ENCODE data around the gene EVA1A. TPM values are rescaled to one million over a fixed set of nuclear protein-coding genes. Genes with fewer than 3 reads are reported as not detected.

The EVA1A gene
- total RNA-seq, 1 experiment from 2014 or later, result 0.68 TPM

DNA sequence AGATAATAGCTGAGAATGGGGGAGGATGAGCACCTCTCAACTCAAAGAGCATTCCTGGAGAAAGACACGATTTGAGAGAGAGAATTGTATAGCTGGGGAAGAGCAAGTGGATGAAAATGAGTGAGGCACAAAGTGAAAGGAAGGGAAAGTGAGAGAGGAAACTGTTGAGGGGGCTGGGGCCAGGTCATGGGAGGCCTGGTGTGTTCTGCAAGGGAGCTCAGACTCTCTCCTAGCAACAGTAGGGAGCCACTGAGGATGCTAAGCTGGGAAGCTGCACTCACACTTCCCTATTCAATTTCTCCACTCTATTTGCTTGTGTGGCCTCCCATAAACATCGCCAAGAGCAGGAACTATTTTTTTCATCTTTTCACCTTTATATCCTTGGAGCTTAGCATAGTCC is 14.8 kb downstream of the EVA1A start:
- Histone ChIP-seq H3K9ac (ENCODE audit: extremely low read depth, insufficient read length, low read length) (no peak overlapping the region), H3K79me1 (ENCODE audit: insufficient read depth, low read depth, low read length, poor library complexity, severe bottlenecking) (no peaks in the 10 kb centered on the region), H4K8ac (replicated peaks; ENCODE audit: insufficient read length, low read depth, low read length) (no peak overlapping the region), H3K27me3 (ENCODE audit: insufficient read depth, low read length) (no peaks in the 10 kb centered on the region), H3K9me3 (ENCODE audit: control insufficient read depth, low read depth, low read length) (no peaks in the 10 kb centered on the region), H3K79me2 (ENCODE audit: insufficient read depth, low read length) (no peaks in the 10 kb centered on the region), H3K56ac (ENCODE audit: insufficient read length, low read depth, low read length) (no peak overlapping the region), H4K91ac (ENCODE audit: insufficient read length, low read depth, low read length) (no peak overlapping the region), H3K18ac (ENCODE audit: insufficient read length, low read depth, low read length) (no peak overlapping the region), H2AK5ac (ENCODE audit: insufficient read length, low read length) (no peak overlapping the region), H4K5ac (ENCODE audit: insufficient read length, low read depth, low read length) (no peak overlapping the region), H3K4me2 (ENCODE audit: insufficient read depth, insufficient read length, low read length) (no peak overlapping the region), H2BK120ac (ENCODE audit: low read depth, low read length, poor library complexity, severe bottlenecking) (no peak overlapping the region), H4K20me1 (ENCODE audit: control insufficient read depth, insufficient read depth, insufficient read length) (no peaks in the 10 kb centered on the region), H2BK12ac (ENCODE audit: insufficient read length, low read depth, low read length) (no peak overlapping the region), H2BK20ac (ENCODE audit: low read depth, low read length, poor library complexity, severe bottlenecking) (no peak overlapping the region), H3K4ac (ENCODE audit: low read depth, low read length) (no peak overlapping the region), H3K27ac (ENCODE audit: insufficient read length, low read depth, low read length) (no peak overlapping the region), H3K4me1 (ENCODE audit: insufficient read depth, low read length) (0 out of 2 replicates have a peak, but pooled peaks cover 2% of the 10 kb centered on the region), H3K14ac (ENCODE audit: insufficient read depth, low read length) (no peak overlapping the region), H3K23me2 (ENCODE audit: insufficient read length, low read depth, low read length, poor library complexity, severe bottlenecking) (no peaks in the 10 kb centered on the region), H2AFZ (ENCODE audit: low read length) (no peak overlapping the region), H3T11ph (ENCODE audit: low read length) (no peak overlapping the region), H2BK15ac (ENCODE audit: low read depth, low read length) (no peak overlapping the region), H3K23ac (ENCODE audit: insufficient read length, low read depth, low read length) (no peak overlapping the region), H2BK5ac (ENCODE audit: insufficient read length, low read length) (no peak overlapping the region)
- Mint-ChIP-seq H3K9me3 (peaks cover 0 to 2% of the 10 kb centered on the region in 2 experiments; a peak in 2 of 5 replicates), H3K36me3 (ENCODE audit: insufficient read depth in 1 of 3, low read depth in 3 of 3) (peaks cover 0 to 10% (median 8%) of the 10 kb centered on the region in 3 experiments; a peak in 4 of 7 replicates), H3K27me3 (ENCODE audit: low read depth) (no peaks in the 10 kb centered on the region), H3K27ac (no peak overlapping the region), H3K4me3 (no peak overlapping the region), H3K4me1 (peaks cover 9 to 13% of the 10 kb centered on the region in 2 experiments)
- TF ChIP-seq, protein P1, sequence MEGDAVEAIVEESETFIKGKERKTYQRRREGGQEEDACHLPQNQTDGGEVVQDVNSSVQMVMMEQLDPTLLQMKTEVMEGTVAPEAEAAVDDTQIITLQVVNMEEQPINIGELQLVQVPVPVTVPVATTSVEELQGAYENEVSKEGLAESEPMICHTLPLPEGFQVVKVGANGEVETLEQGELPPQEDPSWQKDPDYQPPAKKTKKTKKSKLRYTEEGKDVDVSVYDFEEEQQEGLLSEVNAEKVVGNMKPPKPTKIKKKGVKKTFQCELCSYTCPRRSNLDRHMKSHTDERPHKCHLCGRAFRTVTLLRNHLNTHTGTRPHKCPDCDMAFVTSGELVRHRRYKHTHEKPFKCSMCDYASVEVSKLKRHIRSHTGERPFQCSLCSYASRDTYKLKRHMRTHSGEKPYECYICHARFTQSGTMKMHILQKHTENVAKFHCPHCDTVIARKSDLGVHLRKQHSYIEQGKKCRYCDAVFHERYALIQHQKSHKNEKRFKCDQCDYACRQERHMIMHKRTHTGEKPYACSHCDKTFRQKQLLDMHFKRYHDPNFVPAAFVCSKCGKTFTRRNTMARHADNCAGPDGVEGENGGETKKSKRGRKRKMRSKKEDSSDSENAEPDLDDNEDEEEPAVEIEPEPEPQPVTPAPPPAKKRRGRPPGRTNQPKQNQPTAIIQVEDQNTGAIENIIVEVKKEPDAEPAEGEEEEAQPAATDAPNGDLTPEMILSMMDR (conservative IDR thresholded peaks at IDR 0.05), result no peak
- no CpG with 5 or more reads among the region's 2 CpGs for WGBS (ENCODE audit: extremely low coverage, insufficient read length, low lambda C conversion rate)
- no peak for DNase-seq

Data from H9 (cell line).